ENCODE results near the gene ZBTB20. TPM values are rescaled to one million over a fixed set of nuclear protein-coding genes. Genes with fewer than 3 reads are reported as not detected.
A peak's percentile ranks its signal among the peaks of the same experiment; 100 is the strongest.

Gene ZBTB20
- total RNA-seq, 1 donor: 32.9 TPM

GRCh38 chr3:114527036-114527644 lies 619.9 kb downstream of the ZBTB20 start:
- no peak overlapping the region for H3K27ac ChIP-seq (ENCODE audit: low read depth, low read length)
- H3K4me1 ChIP-seq (ENCODE audit: insufficient read depth, low read length): no peaks in the 10 kb centered on the region
- H3K36me3 ChIP-seq (ENCODE audit: insufficient read depth, low read length): no peaks in the 10 kb centered on the region
- no peak overlapping the region for H3K4me2 ChIP-seq (ENCODE audit: insufficient read depth, low read length)
- H3K4me3 ChIP-seq (ENCODE audit: insufficient read depth, low read length): no peak overlapping the region
- DNase-seq (ENCODE audit: insufficient read length, low spot score, missing footprints): no peak
- no peaks in the 10 kb centered on the region for H3K9me3 ChIP-seq (ENCODE audit: low read depth, low read length)
- H3K27me3 ChIP-seq (ENCODE audit: insufficient read depth, low read length): no peaks in the 10 kb centered on the region
- no peak overlapping the region for H2AFZ ChIP-seq (ENCODE audit: low read length)
- H4K20me1 ChIP-seq (ENCODE audit: insufficient read depth, low read length): no peaks in the 10 kb centered on the region
- TF ChIP-seq, protein P1, sequence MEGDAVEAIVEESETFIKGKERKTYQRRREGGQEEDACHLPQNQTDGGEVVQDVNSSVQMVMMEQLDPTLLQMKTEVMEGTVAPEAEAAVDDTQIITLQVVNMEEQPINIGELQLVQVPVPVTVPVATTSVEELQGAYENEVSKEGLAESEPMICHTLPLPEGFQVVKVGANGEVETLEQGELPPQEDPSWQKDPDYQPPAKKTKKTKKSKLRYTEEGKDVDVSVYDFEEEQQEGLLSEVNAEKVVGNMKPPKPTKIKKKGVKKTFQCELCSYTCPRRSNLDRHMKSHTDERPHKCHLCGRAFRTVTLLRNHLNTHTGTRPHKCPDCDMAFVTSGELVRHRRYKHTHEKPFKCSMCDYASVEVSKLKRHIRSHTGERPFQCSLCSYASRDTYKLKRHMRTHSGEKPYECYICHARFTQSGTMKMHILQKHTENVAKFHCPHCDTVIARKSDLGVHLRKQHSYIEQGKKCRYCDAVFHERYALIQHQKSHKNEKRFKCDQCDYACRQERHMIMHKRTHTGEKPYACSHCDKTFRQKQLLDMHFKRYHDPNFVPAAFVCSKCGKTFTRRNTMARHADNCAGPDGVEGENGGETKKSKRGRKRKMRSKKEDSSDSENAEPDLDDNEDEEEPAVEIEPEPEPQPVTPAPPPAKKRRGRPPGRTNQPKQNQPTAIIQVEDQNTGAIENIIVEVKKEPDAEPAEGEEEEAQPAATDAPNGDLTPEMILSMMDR (IDR thresholded peaks at IDR 0.05; ENCODE audit: extremely low read depth, low read depth, low read length): peak; percentile 79
- H3K79me2 ChIP-seq (ENCODE audit: insufficient read depth, low read length): no peaks in the 10 kb centered on the region

- Histone ChIP-seq H3K36me3 (ENCODE audit: insufficient read depth, low read length) (no peaks in the 10 kb centered on the region), H3K27me3 (ENCODE audit: insufficient read depth, low read length) (no peaks in the 10 kb centered on the region), H2AFZ (ENCODE audit: low read length) (no peak overlapping the region), H3K79me2 (ENCODE audit: insufficient read depth, low read length) (no peaks in the 10 kb centered on the region), H3K27ac (ENCODE audit: low read depth, low read length) (no peak overlapping the region), H4K20me1 (ENCODE audit: insufficient read depth, low read length) (no peaks in the 10 kb centered on the region), H3K4me1 (ENCODE audit: insufficient read depth, low read length) (no peaks in the 10 kb centered on the region), H3K4me2 (ENCODE audit: insufficient read depth, low read length) (no peak overlapping the region), H3K9me3 (ENCODE audit: low read depth, low read length) (no peaks in the 10 kb centered on the region), H3K4me3 (ENCODE audit: insufficient read depth, low read length) (no peak overlapping the region)
- DNase-seq (ENCODE audit: insufficient read length, low spot score, missing footprints): no peak
- TF ChIP-seq, protein P1 (IDR thresholded peaks at IDR 0.05; ENCODE audit: extremely low read depth, low read depth, low read length): no peak
These were observed 621.8 kb downstream of the ZBTB20 start for GRCh38 chr3:114525278-114525677.

DNA sequence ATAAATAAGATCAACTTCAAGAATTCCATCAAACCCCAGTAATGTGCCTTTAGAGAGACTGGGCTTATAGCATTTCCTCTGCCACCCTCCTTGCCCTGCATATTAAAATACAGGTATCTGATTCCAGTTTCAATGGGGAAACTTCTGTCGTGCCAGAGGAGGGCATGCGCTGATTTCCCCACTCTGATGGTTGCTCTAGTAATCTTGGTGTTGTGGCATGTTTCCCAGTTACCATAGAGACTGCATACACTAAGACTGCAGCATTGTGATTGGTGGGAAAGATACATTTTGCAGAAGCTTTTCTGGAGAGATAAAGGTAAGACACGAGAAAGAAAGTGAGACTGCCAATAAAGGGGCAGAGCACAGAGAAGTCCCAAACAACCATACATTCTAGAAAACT lies 627.7 kb downstream of the ZBTB20 start:
- Histone ChIP-seq H3K79me2 (ENCODE audit: insufficient read depth, low read length) (no peaks in the 10 kb centered on the region), H3K4me1 (ENCODE audit: insufficient read depth, low read length) (no peaks in the 10 kb centered on the region), H3K27ac (ENCODE audit: low read depth, low read length) (peak overlapping the region; percentile 8), H4K20me1 (ENCODE audit: insufficient read depth, low read length) (peaks cover 3% of the 10 kb centered on the region), H3K27me3 (ENCODE audit: insufficient read depth, low read length) (no peaks in the 10 kb centered on the region), H2AFZ (ENCODE audit: low read length) (no peak overlapping the region), H3K9me3 (ENCODE audit: low read depth, low read length) (no peaks in the 10 kb centered on the region), H3K4me2 (ENCODE audit: insufficient read depth, low read length) (no peak overlapping the region), H3K36me3 (ENCODE audit: insufficient read depth, low read length) (no peaks in the 10 kb centered on the region), H3K4me3 (ENCODE audit: insufficient read depth, low read length) (no peak overlapping the region)
- no peak for DNase-seq (ENCODE audit: insufficient read length, low spot score, missing footprints)
- TF ChIP-seq, protein P1 (IDR thresholded peaks at IDR 0.05; ENCODE audit: extremely low read depth, low read depth, low read length): no peak

GRCh38 chr3:114518206-114518808 lies 628.8 kb downstream of the ZBTB20 start:
- H3K79me2 ChIP-seq (ENCODE audit: insufficient read depth, low read length): no peaks in the 10 kb centered on the region
- TF ChIP-seq, protein P1 (IDR thresholded peaks at IDR 0.05; ENCODE audit: extremely low read depth, low read depth, low read length): no peak
- no peak overlapping the region for H3K4me2 ChIP-seq (ENCODE audit: insufficient read depth, low read length)
- H3K4me1 ChIP-seq (ENCODE audit: insufficient read depth, low read length): no peaks in the 10 kb centered on the region
- H3K27ac ChIP-seq (ENCODE audit: low read depth, low read length): no peak overlapping the region
- H3K4me3 ChIP-seq (ENCODE audit: insufficient read depth, low read length): no peak overlapping the region
- H3K36me3 ChIP-seq (ENCODE audit: insufficient read depth, low read length): no peaks in the 10 kb centered on the region
- no peak for DNase-seq (ENCODE audit: insufficient read length, low spot score, missing footprints)
- no peaks in the 10 kb centered on the region for H3K27me3 ChIP-seq (ENCODE audit: insufficient read depth, low read length)
- no peaks in the 10 kb centered on the region for H3K9me3 ChIP-seq (ENCODE audit: low read depth, low read length)
- peaks cover 3% of the 10 kb centered on the region for H4K20me1 ChIP-seq (ENCODE audit: insufficient read depth, low read length)
- H2AFZ ChIP-seq (ENCODE audit: low read length): no peak overlapping the region
